Dendritic cell treated with granulocyte-macrophage colony-stimulating factor and Interleukin-4, amounts not matched to agents 40 ng/mL and 50 ng/mL, for 4 days (primary cell): ENCODE measurements around the gene ERAL1.
"Not testable (repeated sequence)": the region's sequence is repeated elsewhere in the genome, so short reads cannot be mapped to it uniquely, and the experiment has no call there.

Experiments
- H3K27ac Mint-ChIP-seq: one replicate; pipeline ENCODE4 v1.8.0; 2022; ENCODE audit warnings: mild to moderate bottlenecking, mixed read lengths
- H3K27me3 Mint-ChIP-seq: one replicate; pipeline ENCODE4 v1.8.0; 2022; ENCODE audit warnings: mild to moderate bottlenecking, mixed read lengths
- H3K36me3 Mint-ChIP-seq: one replicate; pipeline ENCODE4 v1.8.0; 2022; ENCODE audit warnings: low read depth, mixed read lengths
- H3K4me1 Mint-ChIP-seq: one replicate; pipeline ENCODE4 v1.8.0; 2022; ENCODE audit warnings: low read depth, mixed read lengths
- H3K4me3 Mint-ChIP-seq: one replicate; pipeline ENCODE4 v1.8.0; 2022; ENCODE audit warnings: mild to moderate bottlenecking, moderate library complexity, mixed read lengths
- H3K9me3 Mint-ChIP-seq: one replicate; pipeline ENCODE4 v1.8.0; 2022; ENCODE audit warnings: mixed read lengths
- intact Hi-C: fragments of 100-400 bp; cut with micrococcal nuclease; formaldehyde crosslinking; loops from one replicate; pipeline ENCODE4 v1.15.0; 2022

Gene ERAL1

DNA sequence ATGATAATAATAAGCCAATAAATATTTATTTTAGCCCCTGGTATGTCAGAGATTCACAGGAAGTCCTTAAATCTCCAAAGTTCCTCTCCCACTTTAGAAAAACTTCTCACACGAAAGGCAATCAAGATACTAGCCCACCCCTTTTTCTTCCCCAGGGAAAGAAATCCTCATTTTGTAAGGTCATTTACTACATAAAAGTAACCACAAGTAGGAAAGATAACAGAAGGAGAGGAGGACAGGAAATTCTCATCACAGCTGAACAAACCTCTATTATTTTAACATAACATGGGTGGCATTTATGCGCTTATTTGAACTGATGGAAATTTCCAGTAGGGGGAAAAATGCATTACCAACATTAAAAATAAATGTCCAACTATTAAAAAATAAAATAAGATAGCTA is 15.6 kb upstream of the ERAL1 start:
- Mint-ChIP-seq H3K9me3 (no peaks in the 10 kb centered on the region), H3K27ac (no peak overlapping the region), H3K4me3 (no peak overlapping the region), H3K27me3 (no peaks in the 10 kb centered on the region), H3K36me3 (peaks cover 12% of the 10 kb centered on the region), H3K4me1 (peaks cover 8% of the 10 kb centered on the region)
- intact Hi-C loops = no loop called here

DNA sequence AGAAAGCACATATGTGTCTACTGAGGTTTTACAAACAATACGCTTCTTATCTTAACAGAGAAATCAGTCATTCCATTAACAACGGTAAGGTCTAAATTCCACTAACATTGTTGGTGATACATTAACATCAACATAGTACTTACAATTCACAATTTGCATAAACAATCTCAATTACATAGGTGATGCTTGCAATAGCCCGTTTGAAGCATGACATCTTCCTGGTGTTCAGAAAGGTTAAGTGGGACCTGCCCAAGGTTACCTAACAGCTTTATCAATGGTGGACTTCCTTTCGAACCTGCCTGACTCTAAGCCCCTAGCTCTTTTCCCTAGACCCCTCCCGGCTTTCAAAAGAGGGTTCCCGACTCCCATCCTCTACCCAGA is 12.9 kb upstream of the ERAL1 start:
- Mint-ChIP-seq H3K4me3 (peak overlapping the region; percentile 94), H3K27me3 (no peaks in the 10 kb centered on the region), H3K9me3 (no peaks in the 10 kb centered on the region), H3K36me3 (peaks cover 8% of the 10 kb centered on the region), H3K27ac (peak overlapping the region; percentile 85), H3K4me1 (peaks cover 8% of the 10 kb centered on the region)
- intact Hi-C loops = no loop called here

DNA sequence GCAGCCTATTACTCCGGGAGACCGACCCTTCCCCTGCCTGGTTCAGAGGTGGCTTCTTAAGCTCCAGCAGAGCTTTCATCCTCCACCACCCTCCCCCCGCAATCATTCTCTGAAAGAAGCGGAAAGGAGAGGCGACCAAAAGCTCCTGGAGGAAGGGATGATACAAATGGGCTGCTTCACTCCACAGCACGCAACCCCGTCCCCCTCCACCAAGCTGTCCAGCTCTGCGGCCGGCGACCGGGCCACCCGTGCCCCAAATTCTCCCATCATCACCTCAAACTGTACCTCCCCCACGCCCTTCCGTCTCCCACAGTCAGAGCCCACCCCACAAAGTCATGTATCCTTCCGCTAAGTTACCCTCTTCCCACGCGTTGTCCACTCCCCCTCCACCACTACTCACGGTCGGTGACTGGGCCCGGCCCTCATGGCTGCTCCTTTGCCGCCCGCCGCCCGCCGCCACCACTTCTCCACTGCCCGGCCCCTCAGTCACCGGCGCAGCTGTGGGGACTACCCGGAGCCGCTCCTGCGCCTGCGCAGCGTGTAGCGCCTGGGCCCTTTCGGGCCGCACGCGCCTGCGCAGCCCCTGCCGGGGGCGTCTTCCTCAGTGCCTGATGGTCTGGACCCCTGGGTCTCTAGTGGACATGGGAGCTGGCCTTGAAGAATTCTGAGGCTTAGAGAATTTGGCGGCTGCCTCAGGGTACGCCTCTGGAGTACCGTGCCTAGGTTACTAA is 12.4 kb upstream of the ERAL1 start, which contains the start of gene FAM222B:
Gene FAM222B, minus strand, starts transcription at position 509 of the 731 bp plus-strand sequence. CDS start 76,123 bp downstream, outside the sequence.
- H3K9me3 Mint-ChIP-seq = no peaks in the 10 kb centered on the region
- intact Hi-C loops = no loop called here
- peaks cover 8% of the 10 kb centered on the region for H3K4me1 Mint-ChIP-seq
- peak within 1 kb of the TSS; percentile 94 for H3K4me3 Mint-ChIP-seq
- peaks cover 8% of the 10 kb centered on the region for H3K36me3 Mint-ChIP-seq
- no peaks in the 10 kb centered on the region for H3K27me3 Mint-ChIP-seq
- H3K27ac Mint-ChIP-seq = peak within 1 kb of the TSS; percentile 85

DNA sequence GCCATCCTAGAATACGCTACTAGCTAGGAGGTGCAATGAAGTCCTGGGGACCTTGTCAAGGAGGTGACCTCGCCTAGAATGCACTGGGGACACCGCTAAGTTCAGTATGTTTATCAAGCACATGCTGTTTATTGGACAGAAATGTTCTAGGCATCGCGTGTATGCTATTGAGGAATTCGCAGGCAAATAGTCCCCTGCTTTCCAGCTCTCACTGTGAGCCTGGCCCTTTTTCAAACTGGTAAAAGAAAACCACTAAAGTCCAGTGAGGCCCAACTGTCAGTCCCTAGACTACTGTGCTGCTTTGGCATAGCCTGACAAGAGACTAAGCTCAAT is 11.0 kb upstream of the ERAL1 start:
- no peak overlapping the region for H3K27ac Mint-ChIP-seq
- no peak overlapping the region for H3K4me3 Mint-ChIP-seq
- intact Hi-C loops = no loop called here
- H3K27me3 Mint-ChIP-seq = peaks cover under 1% of the 10 kb centered on the region
- peaks cover 8% of the 10 kb centered on the region for H3K36me3 Mint-ChIP-seq
- peaks cover 8% of the 10 kb centered on the region for H3K4me1 Mint-ChIP-seq
- no peaks in the 10 kb centered on the region for H3K9me3 Mint-ChIP-seq

DNA sequence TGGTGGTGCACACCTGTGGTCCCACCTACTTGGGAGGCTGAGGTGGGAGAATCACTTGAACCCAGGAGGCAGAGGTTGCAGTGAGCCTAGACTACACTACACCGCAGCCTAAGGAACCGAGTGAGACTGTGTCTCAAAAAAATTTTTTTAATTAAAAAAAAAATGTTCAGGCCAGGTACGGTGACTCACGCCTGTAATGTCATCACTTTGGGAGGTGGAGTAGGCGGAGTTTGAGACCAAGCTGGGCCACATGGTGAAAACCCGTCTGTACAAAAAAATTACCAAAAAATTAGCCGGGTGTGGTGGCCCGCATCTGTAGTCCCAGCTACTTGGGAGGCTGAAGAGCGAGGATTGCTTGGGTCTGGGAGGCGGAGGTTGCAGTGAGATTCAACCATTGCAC is 8.6 kb upstream of the ERAL1 start:
- no peak overlapping the region for H3K4me3 Mint-ChIP-seq
- peaks cover 8% of the 10 kb centered on the region for H3K36me3 Mint-ChIP-seq
- peaks cover 4% of the 10 kb centered on the region for H3K27me3 Mint-ChIP-seq
- intact Hi-C loops = loop anchor here (5.0 kb wide), 1 partner anchor 71 kb away; no protein-coding TSS in a partner anchor
- H3K27ac Mint-ChIP-seq = no peak overlapping the region
- H3K9me3 Mint-ChIP-seq = no peaks in the 10 kb centered on the region
- H3K4me1 Mint-ChIP-seq = peaks cover 13% of the 10 kb centered on the region

DNA sequence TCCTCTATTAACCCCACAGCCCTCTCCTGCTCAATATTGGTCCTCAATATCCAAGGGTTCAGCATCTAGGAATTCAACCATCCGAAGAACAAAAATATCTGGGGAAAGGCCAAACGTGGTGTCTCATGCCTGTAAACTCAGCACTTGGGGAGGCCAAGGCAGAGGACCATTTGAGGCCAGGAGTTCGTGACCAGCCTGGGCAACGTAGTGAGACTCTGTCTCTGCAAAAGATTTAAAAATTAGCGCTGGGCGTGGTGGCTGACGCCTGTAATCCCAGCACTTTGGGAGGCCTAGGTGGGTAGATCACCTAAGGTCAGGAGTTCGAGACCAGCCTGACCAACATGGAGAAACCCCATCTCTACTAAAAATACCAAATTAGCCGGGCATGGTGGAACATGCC is 8.1 kb upstream of the ERAL1 start:
- not testable (repeated sequence) for H3K27me3 Mint-ChIP-seq, H3K9me3 Mint-ChIP-seq, H3K27ac Mint-ChIP-seq, H3K36me3 Mint-ChIP-seq, H3K4me3 Mint-ChIP-seq
- H3K4me1 Mint-ChIP-seq = peaks cover 13% of the 10 kb centered on the region
- intact Hi-C loops = loop anchor here (5.0 kb wide), 1 partner anchor 71 kb away; no protein-coding TSS in a partner anchor

DNA sequence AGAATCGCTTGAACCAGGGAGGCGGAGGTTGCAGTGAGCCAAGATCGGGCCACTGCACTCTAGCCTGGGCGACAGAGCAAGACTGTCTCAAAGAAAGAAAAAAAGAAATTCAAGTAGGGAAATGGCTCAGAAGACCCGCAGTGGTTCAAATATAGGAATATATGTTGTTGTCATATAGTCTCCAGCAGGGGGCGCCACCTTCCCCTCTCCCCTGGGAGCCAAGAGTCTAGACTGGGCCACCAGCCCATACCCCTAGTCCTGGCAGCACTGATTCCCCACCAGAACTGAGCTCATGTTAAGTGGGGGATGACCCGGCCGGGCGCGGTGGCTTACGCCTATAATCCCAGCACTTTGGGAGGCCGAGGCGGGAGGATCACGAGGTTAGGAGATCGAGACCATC is 6.1 kb upstream of the ERAL1 start:
- H3K9me3 Mint-ChIP-seq, H3K36me3 Mint-ChIP-seq, H3K4me3 Mint-ChIP-seq, H3K27me3 Mint-ChIP-seq, H3K4me1 Mint-ChIP-seq, H3K27ac Mint-ChIP-seq: not testable (repeated sequence)
- intact Hi-C loops = loop anchor here (5.0 kb wide), 1 partner anchor 69 kb away; no protein-coding TSS in a partner anchor

DNA sequence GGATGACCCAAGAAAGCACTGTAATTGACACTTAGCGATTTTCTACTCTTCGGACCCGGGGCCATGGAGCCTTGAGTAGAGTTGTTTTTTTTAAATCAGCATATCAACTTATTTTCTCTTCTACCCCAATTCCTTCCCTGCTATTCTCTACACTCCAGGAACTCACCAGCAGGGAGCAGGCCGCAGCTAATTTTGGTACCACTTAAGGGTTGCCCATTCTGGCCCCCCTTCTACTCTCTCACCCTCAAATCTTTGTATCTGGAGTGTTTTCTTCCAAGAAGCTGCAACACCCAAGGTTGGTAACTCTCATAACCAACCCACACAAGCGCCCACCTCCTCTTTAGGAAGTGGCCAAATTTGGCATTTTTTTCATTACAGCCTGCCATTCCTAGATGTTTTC is 5.5 kb upstream of the ERAL1 start:
- Mint-ChIP-seq H3K9me3 (no peaks in the 10 kb centered on the region), H3K36me3 (no peaks in the 10 kb centered on the region), H3K4me3 (no peak overlapping the region), H3K27ac (no peak overlapping the region), H3K4me1 (peaks cover 10% of the 10 kb centered on the region), H3K27me3 (peaks cover 4% of the 10 kb centered on the region)
- intact Hi-C loops = loop anchor here (5.0 kb wide), 1 partner anchor 68 kb away; no protein-coding TSS in a partner anchor

DNA sequence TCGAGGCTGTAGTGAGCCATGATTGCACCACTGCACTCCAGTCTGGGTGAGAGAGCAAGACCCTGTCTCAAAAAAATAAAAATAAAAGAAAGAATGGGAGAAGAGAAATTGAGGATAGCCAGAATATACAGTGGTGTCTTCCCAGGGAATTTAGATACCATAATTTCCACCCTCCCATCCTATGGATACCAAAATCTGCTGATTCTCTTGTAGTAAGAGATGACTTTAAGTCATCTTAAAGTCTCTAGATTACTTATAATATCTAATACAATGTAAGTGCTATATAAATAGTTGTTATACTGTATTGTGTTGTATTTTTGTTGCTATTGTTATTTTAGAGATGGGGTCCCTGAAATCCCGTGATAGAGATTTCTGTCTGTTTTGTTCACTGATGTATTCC is 1.5 kb upstream of the ERAL1 start:
- Mint-ChIP-seq H3K4me1 (peaks cover 17% of the 10 kb centered on the region), H3K36me3 (peaks cover 32% of the 10 kb centered on the region), H3K27ac (no peak overlapping the region), H3K9me3 (no peaks in the 10 kb centered on the region), H3K4me3 (no peak overlapping the region), H3K27me3 (peaks cover 4% of the 10 kb centered on the region)
- intact Hi-C loops = no loop called here

DNA sequence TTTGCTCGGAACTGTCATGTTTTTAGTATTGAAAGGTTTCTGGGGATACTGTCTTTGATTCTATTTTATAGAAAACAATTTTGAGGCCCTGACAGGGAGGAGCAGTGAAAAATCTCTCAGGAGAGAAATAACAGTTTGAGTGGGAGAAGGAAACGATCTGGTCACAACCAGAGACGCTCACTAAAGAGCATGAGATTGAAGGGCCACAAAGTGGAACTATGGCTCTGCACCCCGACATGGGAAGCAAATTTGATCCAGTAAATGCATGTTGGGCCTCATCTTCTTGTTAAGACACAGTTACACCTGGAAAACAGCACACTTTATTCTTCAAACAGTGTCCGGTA is 492 bp downstream of the ERAL1 start:
- intact Hi-C loops = loop anchor here (2.0 kb wide), 1 partner anchor 47 kb away; the partner anchor contains the start of gene DHRS13
- Mint-ChIP-seq H3K4me1 (peaks cover 12% of the 10 kb centered on the region), H3K9me3 (no peaks in the 10 kb centered on the region), H3K27me3 (no peaks in the 10 kb centered on the region), H3K4me3 (peak overlapping the region; percentile 87), H3K27ac (peak overlapping the region; percentile 93), H3K36me3 (peaks cover 52% of the 10 kb centered on the region)

DNA sequence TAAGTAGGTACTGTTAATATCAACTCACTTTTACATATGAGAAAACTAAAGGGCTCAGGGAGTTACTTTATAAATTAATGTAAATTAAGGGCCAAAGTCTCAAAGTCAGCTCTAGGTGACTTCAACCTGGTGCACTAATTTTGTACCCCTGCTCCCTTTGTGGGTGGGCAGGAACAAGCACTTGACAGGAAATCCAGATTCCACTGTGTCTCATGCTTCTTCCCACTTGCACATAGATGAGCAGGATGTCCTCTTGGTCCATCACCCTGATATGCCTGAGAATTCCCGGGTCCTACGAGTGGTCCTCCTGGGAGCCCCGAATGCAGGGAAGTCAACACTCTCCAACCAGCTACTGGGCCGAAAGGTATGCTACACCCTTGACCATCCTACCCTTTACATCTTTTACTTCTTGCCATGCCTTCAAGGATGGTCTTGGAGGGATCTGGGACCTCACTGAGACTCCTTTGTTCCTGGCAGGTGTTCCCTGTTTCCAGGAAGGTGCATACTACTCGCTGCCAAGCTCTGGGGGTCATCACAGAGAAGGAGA is 1.3 kb downstream of the ERAL1 start:
- Mint-ChIP-seq H3K27ac (no peak overlapping the region), H3K36me3 (peaks cover 60% of the 10 kb centered on the region)

DNA sequence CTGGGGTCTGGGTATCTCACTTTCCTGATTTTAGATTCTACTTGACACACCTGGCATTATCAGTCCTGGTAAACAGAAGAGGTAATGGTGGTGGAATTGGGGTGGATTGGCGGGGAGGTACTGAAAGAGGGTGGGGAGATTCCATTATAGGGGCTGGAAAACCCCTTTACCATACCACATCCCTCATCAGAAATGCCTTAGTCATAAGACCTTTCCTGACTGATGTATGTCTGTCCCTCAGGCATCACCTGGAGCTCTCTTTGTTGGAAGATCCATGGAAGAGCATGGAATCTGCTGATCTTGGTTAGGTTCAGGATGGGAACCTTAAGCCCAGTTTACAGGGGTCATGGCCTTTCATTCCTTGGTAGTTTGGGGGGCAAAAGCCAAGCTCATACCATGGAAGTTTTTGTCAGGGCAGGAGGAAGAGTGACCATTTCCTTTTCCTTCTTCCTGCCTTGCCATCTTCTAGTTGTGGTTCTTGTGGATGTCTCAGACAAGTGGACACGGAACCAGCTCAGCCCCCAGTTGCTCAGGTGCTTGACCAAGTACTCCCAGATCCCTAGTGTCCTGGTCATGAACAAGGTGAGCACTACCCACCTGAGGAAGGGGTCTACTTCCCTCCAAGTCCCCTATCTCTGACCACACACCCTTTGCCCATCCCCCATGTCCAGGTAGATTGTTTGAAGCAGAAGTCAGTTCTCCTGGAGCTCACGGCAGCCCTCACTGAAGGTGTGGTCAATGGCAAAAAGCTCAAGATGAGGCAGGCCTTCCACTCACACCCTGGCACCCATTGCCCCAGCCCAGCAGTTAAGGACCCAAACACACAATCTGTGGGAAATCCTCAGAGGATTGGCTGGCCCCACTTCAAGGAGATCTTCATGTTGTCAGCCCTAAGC is 3.3 kb downstream of the ERAL1 start:
- H3K4me3 Mint-ChIP-seq = no peak overlapping the region
- no peak overlapping the region for H3K27ac Mint-ChIP-seq
- intact Hi-C loops = no loop called here
- peaks cover 71% of the 10 kb centered on the region for H3K36me3 Mint-ChIP-seq
- H3K9me3 Mint-ChIP-seq = no peaks in the 10 kb centered on the region
- peaks cover 27% of the 10 kb centered on the region for H3K4me1 Mint-ChIP-seq
- no peaks in the 10 kb centered on the region for H3K27me3 Mint-ChIP-seq

More for the DNA sequence above, 1.3 kb downstream of the ERAL1 start:
- H3K27me3 Mint-ChIP-seq = no peaks in the 10 kb centered on the region
- peaks cover 12% of the 10 kb centered on the region for H3K4me1 Mint-ChIP-seq
- intact Hi-C loops = no loop called here
- no peaks in the 10 kb centered on the region for H3K9me3 Mint-ChIP-seq
- no peak overlapping the region for H3K4me3 Mint-ChIP-seq

DNA sequence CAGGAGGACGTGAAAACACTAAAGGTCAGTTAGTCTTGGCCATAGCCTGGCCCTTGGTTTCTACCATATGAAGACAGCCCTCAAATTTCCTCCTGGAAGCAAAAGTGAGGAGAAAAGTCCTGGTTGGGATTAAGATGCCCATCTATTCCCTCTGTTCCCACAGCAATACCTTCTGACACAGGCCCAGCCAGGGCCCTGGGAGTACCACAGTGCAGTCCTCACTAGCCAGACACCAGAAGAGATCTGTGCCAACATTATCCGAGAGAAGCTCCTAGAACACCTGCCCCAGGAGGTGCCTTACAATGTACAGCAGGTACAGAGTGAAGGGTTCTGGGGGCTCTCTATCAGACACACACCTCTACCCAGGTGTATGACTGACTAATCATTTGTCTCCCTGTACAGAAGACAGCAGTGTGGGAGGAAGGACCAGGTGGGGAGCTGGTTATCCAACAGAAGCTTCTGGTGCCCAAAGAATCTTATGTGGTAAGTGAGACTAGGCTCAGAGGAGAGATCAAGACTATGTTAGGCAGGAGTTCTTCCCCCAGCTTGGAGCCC is 4.1 kb downstream of the ERAL1 start:
- no peaks in the 10 kb centered on the region for H3K9me3 Mint-ChIP-seq
- peaks cover 71% of the 10 kb centered on the region for H3K36me3 Mint-ChIP-seq
- H3K4me3 Mint-ChIP-seq = no peak overlapping the region
- no peaks in the 10 kb centered on the region for H3K27me3 Mint-ChIP-seq
- intact Hi-C loops = no loop called here
- H3K4me1 Mint-ChIP-seq = peaks cover 26% of the 10 kb centered on the region
- H3K27ac Mint-ChIP-seq = no peak overlapping the region

DNA sequence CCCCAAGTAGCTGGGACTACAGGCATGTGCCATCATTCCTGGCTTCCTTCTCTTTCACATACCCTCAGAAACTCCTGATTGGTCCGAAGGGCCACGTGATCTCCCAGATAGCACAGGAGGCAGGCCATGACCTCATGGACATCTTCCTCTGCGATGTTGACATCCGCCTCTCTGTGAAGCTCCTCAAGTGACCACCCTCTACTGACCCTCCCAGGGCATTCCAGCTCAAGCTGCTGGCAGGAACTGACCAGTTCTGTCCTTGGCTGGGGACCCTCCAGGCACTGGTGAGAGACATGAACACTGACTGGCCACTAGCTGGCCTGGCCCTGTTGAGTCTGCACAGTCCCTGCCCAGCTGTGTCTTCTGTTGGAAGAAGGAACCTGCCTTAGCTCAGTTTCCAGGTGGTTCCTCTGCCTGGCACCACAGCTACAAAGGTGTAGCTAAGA is 5.6 kb downstream of the ERAL1 start:
- no peak overlapping the region for H3K27ac Mint-ChIP-seq
- peaks cover 62% of the 10 kb centered on the region for H3K36me3 Mint-ChIP-seq
- no peaks in the 10 kb centered on the region for H3K9me3 Mint-ChIP-seq
- H3K27me3 Mint-ChIP-seq = no peaks in the 10 kb centered on the region
- H3K4me1 Mint-ChIP-seq = peaks cover 17% of the 10 kb centered on the region
- intact Hi-C loops = no loop called here
- no peak overlapping the region for H3K4me3 Mint-ChIP-seq
